BJ (cell line): ENCODE results near the gene NSUN5. TPM values are rescaled to one million over a fixed set of nuclear protein-coding genes. Genes with fewer than 3 reads are reported as not detected.

Experiments
- polyA plus RNA-seq: library from polyadenylated mRNA; depleted of rRNA; stranded (reverse); fragments of >200 nt; gene quantifications from 2 replicates; pipeline ENCODE4 v1.2.3, GENCODE V29; 2011; rRNA removed
- small RNA-seq: library from RNA; depleted of rRNA; stranded (forward); fragments of <200 nt; gene quantifications from one replicate; pipeline ENCODE3, GENCODE V24; 2012; ENCODE audit warnings: low replicate concordance, low read depth; ENCODE audit not compliant: insufficient read length

NSUN5 gene
- polyA plus RNA-seq, 1 experiment = 23.6 TPM

Small RNA genes lying within 50 kb of the gene (small RNA-seq; reads per million reads assigned to genes)
- not detected for gene RNU6-1080P

Other genes starting within 250 kb of the NSUN5 start
- not detected in 2 replicates for gene SPDYE9, start 222.8 kb downstream of the NSUN5 start, polyA plus RNA-seq
- not detected in 2 replicates for gene TRIM50, start 19.3 kb upstream of the NSUN5 start, polyA plus RNA-seq
- not detected in 2 replicates for gene FKBP6, start 19.3 kb upstream of the NSUN5 start, polyA plus RNA-seq
- gene FZD9, start 125.0 kb upstream of the NSUN5 start, polyA plus RNA-seq = 0.33 and 0.38 TPM in 2 replicates
- gene BAZ1B, start 213.5 kb upstream of the NSUN5 start, polyA plus RNA-seq = 12.4 and 18.8 TPM in 2 replicates
- 65.2 and 89.6 TPM in 2 replicates for gene BCL7B, start 248.9 kb upstream of the NSUN5 start, polyA plus RNA-seq